ENCODE data around the gene C10orf143. TPM values are rescaled to one million over a fixed set of nuclear protein-coding genes. Genes with fewer than 3 reads are reported as not detected.
"Not testable (repeated sequence)": the region's sequence is repeated elsewhere in the genome, so short reads cannot be mapped to it uniquely, and the experiment has no call there.

The C10orf143 gene
- total RNA-seq, 4 donors from 2014 or later = 0.55 to 2.5 (median 1.3) TPM

DNA sequence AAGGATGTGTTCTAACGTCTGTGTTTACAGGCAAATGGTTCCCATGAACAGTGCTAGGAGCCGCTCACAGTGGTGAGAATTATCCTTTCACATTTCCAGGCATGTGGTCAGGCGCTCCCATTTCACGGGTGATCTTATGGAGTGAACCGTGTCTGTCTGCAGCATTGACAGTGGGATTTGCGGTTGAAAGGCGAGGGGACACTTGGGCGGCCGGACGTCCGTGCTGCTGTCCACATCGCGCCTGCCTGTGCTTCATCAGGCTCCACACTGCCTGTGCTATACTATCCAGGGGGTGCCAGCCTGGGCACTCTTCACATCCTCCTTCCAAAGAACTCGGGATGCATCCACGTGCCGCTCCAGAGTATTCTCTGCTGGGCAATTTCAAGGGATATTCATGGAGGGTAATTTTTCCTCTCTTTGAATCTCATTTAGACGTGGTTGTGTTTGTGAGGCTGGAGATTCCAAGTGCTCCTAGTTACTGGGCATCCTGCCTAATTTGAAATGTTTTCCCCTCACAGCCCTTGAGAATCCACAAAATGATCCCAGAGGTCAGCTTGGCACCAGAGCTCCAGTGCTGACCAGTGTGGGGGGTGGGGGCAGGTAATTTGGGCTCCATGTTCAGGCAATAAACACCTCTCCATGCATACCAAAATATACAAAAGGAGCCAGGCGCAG is 84.7 kb downstream of the C10orf143 start:
- DNase-seq = no peak
- intact Hi-C loops (cut with DNase I; ENCODE audit: low total_unique reads) (no loop called here), in situ Hi-C loops (cut with MboI; ENCODE audit: low sequenced_read_pairs in 4 of 4) (no loop called here)

GRCh38 chr10:130025326-130025725 is 85.3 kb downstream of the C10orf143 start:
- Histone ChIP-seq H3K4me1 (no peaks in the 10 kb centered on the region), H3K4me3 (no peak overlapping the region), H3K9me3 (no peaks in the 10 kb centered on the region), H3K36me3 (no peaks in the 10 kb centered on the region), H3K27ac (no peak overlapping the region), H3K27me3 (peaks cover 0 to 3% (median 0%) of the 10 kb centered on the region in 3 donors)
- no peak for ATAC-seq
- in situ Hi-C loops (cut with MboI; ENCODE audit: low sequenced_read_pairs in 4 of 4) (no loop called here), intact Hi-C loops (cut with DNase I; ENCODE audit: low total_unique reads) (no loop called here)
- no peak for DNase-seq
- TF ChIP-seq, protein P1, sequence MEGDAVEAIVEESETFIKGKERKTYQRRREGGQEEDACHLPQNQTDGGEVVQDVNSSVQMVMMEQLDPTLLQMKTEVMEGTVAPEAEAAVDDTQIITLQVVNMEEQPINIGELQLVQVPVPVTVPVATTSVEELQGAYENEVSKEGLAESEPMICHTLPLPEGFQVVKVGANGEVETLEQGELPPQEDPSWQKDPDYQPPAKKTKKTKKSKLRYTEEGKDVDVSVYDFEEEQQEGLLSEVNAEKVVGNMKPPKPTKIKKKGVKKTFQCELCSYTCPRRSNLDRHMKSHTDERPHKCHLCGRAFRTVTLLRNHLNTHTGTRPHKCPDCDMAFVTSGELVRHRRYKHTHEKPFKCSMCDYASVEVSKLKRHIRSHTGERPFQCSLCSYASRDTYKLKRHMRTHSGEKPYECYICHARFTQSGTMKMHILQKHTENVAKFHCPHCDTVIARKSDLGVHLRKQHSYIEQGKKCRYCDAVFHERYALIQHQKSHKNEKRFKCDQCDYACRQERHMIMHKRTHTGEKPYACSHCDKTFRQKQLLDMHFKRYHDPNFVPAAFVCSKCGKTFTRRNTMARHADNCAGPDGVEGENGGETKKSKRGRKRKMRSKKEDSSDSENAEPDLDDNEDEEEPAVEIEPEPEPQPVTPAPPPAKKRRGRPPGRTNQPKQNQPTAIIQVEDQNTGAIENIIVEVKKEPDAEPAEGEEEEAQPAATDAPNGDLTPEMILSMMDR (IDR thresholded peaks at IDR 0.05 in 4 of 5, conservative IDR thresholded peaks at IDR 0.05 in 1 of 5) = no peak
- TF ChIP-seq POLR2A (IDR thresholded peaks at IDR 0.05) = no peak

More for the DNA sequence above, 84.7 kb downstream of the C10orf143 start:
- H3K36me3 ChIP-seq = no peaks in the 10 kb centered on the region
- no peaks in the 10 kb centered on the region for H3K9me3 ChIP-seq
- TF ChIP-seq POLR2A (IDR thresholded peaks at IDR 0.05) = no peak
- TF ChIP-seq, protein P1 (IDR thresholded peaks at IDR 0.05 in 4 of 5, conservative IDR thresholded peaks at IDR 0.05 in 1 of 5) = no peak
- H3K27me3 ChIP-seq = peaks cover 0 to 3% (median 0%) of the 10 kb centered on the region in 3 donors
- no peaks in the 10 kb centered on the region for H3K4me1 ChIP-seq
- no peak overlapping the region for H3K4me3 ChIP-seq
- H3K27ac ChIP-seq = no peak overlapping the region
- no peak for ATAC-seq

- peaks cover 0 to 3% (median 0%) of the 10 kb centered on the region in 3 donors for H3K27me3 ChIP-seq
- intact Hi-C loops (cut with DNase I; ENCODE audit: low total_unique reads) (no loop called here), in situ Hi-C loops (cut with MboI; ENCODE audit: low sequenced_read_pairs in 4 of 4) (no loop called here)
- DNase-seq (no peak), ATAC-seq (no peak)
- no peak overlapping the region for H3K27ac ChIP-seq
- TF ChIP-seq POLR2A (IDR thresholded peaks at IDR 0.05) = no peak
- TF ChIP-seq, protein P1 (IDR thresholded peaks at IDR 0.05 in 4 of 5, conservative IDR thresholded peaks at IDR 0.05 in 1 of 5) = no peak
- H3K4me1 ChIP-seq = no peaks in the 10 kb centered on the region
- no peak overlapping the region for H3K4me3 ChIP-seq
- no peaks in the 10 kb centered on the region for H3K9me3 ChIP-seq
- H3K36me3 ChIP-seq = no peaks in the 10 kb centered on the region
These were observed 85.8 kb downstream of the C10orf143 start for GRCh38 chr10:130024779-130025325.

- intact Hi-C loops (cut with DNase I; ENCODE audit: low total_unique reads); H3K27ac ChIP-seq; H3K27me3 ChIP-seq; in situ Hi-C loops (cut with MboI; ENCODE audit: low sequenced_read_pairs in 4 of 4); H3K4me3 ChIP-seq; H3K4me1 ChIP-seq; H3K36me3 ChIP-seq; DNase-seq; ATAC-seq; H3K9me3 ChIP-seq: not testable (repeated sequence)
These were observed 86.3 kb downstream of the C10orf143 start for GRCh38 chr10:130024326-130024725.

DNA sequence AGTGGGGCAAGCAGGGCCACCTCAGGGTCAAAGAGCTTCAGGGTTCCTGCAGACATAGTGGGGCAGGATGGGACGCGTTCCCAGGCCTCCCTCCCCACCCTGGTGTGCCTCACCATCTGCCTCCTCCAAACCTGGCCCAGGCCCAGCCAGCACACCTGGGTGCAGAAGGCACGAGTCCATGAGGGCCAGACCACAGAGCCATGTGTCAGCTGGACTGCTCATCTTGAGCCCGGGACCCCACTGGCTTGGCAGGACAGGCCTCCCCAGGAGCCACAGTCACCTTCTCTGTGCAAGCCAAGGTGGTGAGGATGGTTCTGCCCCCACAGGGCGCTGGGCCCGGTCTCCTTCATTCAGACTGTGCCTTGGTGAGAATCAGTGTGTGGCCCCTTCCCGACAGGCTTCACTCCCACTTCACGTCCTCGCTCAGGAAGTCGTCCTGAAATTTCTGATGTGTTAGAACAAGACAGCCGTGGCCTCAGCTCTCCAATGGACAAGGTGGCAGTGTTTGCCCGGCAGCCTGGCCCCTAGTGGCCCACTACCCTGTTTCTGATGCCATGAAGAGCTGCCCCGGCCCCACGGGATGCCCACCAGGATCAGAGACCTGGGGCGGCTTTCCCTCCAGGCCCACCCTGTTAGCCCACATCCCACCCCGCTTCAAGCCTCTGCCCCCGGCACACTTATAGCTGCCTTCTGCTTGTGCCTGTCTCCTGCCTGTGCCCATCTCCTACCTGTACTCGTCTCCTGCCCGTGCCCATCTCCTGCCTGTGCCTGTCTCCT is 87.0 kb downstream of the C10orf143 start:
- Histone ChIP-seq H3K36me3 (no peaks in the 10 kb centered on the region), H3K27me3 (peaks cover 0 to 3% (median 0%) of the 10 kb centered on the region in 3 donors), H3K4me3 (no peak overlapping the region), H3K4me1 (no peaks in the 10 kb centered on the region), H3K27ac (no peak overlapping the region), H3K9me3 (no peaks in the 10 kb centered on the region)
- no peak for DNase-seq
- in situ Hi-C loops (cut with MboI; ENCODE audit: low sequenced_read_pairs in 4 of 4) = no loop called here
- TF ChIP-seq, protein P1 (IDR thresholded peaks at IDR 0.05 in 4 of 5, conservative IDR thresholded peaks at IDR 0.05 in 1 of 5) = no peak
- TF ChIP-seq POLR2A (IDR thresholded peaks at IDR 0.05) = no peak
- no peak for ATAC-seq
- intact Hi-C loops (cut with DNase I; ENCODE audit: low total_unique reads) = no loop called here
